ENCODE data around the gene GALNT18.

Gene GALNT18

DNA sequence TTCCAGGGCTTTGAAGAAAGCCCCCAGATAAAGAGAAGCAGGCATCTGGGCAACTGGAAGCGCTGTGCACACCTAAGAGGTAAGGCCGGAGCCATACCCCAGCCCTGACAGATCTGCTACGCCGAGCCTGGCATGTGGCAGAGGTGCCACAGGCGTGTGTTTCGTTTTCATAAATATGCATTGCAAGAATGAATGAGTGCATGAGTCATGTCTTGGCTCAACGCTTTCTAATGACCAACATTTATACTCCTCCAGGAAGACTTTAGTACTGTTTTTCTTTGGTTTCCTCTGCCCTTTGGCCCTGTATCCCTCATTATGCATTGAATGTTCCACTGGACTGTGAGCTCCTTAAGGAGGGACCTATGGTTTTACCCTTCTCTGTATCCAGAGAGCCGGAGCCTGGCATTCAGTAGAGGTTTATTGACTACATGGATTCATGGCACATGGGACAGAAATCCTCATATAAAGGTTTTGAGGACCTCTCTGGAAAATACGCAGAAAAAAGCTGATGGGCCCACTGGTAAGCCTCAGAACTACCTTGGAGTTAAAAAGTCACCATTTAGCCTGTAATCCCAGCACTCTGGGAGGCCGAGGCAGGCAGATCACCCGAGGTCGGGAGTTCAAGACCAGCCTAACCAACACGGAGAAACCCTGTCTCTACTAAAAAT is 229.9 kb downstream of the GALNT18 start:
- DNase-seq (ENCODE audit: low read depth in 1 of 2, low spot score in 1 of 2) = no peak

DNA sequence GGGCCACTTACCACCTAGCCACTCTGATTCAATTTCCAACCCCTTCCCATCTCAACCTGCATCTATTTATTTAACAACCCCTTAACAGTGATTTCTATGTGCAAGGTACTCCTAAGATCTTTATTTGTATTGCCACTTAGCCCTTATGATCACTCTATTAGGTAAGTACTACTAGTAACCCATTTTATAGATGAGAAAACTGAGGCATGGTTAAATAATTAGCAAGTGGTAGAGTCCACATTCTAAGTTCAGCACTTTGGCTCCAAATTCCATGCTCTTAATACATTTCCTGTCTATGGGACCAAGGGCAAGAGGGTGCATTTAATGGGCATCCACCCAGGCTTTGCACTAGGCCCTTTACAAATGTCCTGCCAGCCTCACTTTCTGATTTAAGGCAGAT is 230.6 kb downstream of the GALNT18 start:
- DNase-seq (ENCODE audit: low read depth in 1 of 2, low spot score in 1 of 2) = no peak

- DNase-seq (ENCODE audit: low read depth in 1 of 2, low spot score in 1 of 2) = no peak
These were observed 231.6 kb downstream of the GALNT18 start for GRCh38 chr11:11390068-11390771.

GRCh38 chr11:11389238-11389637 is 232.6 kb downstream of the GALNT18 start:
- no peak for DNase-seq (ENCODE audit: low read depth in 1 of 2, low spot score in 1 of 2)

GRCh38 chr11:11387622-11388305 is 234.0 kb downstream of the GALNT18 start:
- DNase-seq (ENCODE audit: low read depth in 1 of 2, low spot score in 1 of 2) = no peak

- DNase-seq (ENCODE audit: low read depth in 1 of 2, low spot score in 1 of 2) = no peak
These were observed 234.6 kb downstream of the GALNT18 start for GRCh38 chr11:11387207-11387606.

DNA sequence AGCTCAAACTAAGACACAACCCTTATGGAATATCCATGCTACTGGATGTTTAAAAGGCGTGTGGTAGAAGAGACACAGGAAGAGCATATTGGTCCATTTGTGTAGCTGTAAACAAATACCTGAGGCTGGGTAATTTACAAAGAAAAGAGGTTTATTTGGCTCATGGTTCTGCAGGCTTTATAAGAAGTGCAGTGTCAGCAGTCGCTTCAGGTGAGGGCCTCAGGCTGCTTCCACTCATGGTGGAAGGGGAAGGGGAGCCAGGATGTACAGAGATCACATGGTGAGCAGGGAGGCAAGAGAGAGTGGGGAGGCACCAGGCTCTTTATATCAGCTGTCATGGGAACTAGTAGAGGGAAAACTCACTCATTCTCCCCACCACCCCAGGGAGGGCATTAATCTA is 237.0 kb downstream of the GALNT18 start:
- no peak for DNase-seq (ENCODE audit: low read depth in 1 of 2, low spot score in 1 of 2)

- DNase-seq (ENCODE audit: low read depth in 1 of 2, low spot score in 1 of 2) = no peak
These were observed 237.8 kb downstream of the GALNT18 start for GRCh38 chr11:11383995-11384394.

- DNase-seq (ENCODE audit: low read depth in 1 of 2, low spot score in 1 of 2) = no peak
These were observed 238.8 kb downstream of the GALNT18 start for GRCh38 chr11:11382858-11383532.

DNA sequence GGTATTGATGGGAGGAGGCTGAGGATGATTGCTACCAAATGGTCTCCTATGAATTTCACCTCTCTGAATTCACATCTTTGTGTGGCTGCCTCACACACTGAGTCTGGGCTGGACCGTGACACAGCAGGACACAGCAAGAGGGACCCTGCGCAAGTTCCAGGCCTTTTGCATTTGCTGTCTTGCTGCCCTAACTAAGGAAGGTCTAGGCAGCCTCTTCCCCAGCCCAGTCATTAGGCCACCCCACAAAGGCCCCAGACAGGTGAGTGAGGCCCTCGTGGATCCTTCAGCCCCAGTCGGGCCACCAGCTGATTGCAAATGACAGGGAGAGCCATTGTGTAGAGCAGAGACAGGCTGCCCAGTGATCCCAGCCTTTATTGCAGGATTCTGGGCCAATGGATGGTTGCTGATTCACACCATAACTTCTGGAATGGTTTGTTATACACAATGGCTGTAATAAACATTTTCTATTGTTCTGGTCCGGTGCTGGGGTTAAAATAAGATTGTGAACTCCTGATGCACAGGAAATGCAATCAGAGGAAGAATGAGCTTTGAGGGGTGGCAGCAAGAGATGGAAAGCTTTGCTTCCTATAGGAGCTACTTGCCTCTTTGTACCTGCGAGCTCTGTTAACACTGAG is 240.2 kb downstream of the GALNT18 start:
- DNase-seq (ENCODE audit: low read depth in 1 of 2, low spot score in 1 of 2) = no peak

DNA sequence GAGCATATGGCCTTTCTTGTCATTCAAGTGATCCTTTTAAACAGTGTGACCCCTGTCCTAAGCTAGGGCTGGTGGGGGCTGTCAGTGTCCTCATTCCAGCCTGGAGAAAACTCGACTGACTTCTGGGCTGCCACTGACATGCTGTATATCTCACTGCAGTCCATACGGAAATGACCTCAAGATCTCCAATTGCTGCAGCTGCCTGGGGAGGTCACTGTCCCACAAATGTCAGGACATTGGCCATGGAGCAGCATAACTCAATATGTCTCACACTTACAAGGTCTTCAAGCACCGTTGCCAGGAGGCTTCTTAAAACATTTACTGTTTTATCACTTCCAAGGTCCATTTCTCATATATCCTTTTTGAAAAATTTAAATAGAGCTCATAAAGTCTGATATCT is 240.9 kb downstream of the GALNT18 start:
- DNase-seq (ENCODE audit: low read depth in 1 of 2, low spot score in 1 of 2) = no peak

DNA sequence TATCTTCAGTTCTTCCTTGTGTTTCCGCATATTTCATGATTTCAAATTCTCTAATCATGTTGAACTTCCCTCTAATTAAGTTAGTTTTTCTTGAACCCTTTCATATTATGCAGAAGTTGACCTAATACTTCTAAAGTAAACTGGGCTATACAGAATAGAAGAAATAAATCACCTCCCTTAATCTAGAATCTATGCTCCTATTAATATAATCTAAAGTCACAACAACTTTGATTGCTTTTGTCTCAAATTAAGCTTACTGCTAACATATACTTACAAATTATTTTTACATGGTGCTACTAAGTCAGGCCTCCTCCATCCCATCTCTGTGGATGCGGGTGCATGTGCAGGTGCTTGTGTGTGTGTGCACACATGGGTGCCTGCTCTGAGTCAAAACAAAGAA is 241.5 kb downstream of the GALNT18 start:
- DNase-seq (ENCODE audit: low read depth in 1 of 2, low spot score in 1 of 2) = no peak

DNA sequence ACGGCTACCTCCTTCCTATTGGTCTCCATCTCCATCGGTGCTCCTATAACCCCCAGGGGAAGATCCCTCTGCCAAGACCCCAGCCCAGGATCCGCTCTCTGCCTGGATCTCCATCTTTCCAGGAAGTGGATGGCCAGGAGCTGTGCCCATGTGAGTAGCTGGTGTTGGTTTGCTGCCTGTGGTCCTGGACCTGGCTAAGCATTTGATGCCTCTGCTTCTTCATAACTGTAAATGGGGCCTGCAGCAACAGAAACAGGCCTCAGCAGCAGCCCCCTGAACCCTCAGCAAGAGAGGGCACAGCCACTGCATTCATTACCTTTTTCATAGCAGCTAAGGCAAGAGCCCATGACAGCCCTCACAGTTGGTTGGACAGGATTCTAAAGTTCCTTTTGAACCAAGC is 242.1 kb downstream of the GALNT18 start:
- DNase-seq (ENCODE audit: low read depth in 1 of 2, low spot score in 1 of 2) = no peak

GRCh38 chr11:11378184-11378940 is 243.4 kb downstream of the GALNT18 start:
- DNase-seq (ENCODE audit: low read depth in 1 of 2, low spot score in 1 of 2) = no peak

- no peak for DNase-seq (ENCODE audit: low read depth in 1 of 2, low spot score in 1 of 2)
These were observed 247.3 kb downstream of the GALNT18 start for GRCh38 chr11:11374358-11375148.

DNA sequence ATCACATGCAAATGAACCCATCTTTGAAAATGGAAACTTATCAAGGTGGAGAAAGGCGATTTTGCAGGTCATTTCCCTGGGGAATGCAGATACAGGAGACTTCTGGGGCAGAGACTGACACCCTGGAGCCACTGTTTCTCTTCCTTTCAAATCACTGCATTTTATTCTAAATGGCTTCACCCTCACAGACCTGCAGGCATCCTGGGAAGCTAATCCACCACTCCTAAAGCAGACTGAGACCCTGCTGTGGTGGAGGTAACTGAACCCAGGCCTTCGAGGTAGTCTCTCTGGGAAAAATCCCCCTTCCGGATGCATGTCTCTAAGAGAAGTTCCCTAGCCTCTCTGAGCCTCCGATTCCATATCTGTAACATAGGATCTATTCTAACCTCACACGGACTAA is 247.9 kb downstream of the GALNT18 start:
- DNase-seq (ENCODE audit: low read depth in 1 of 2, low spot score in 1 of 2) = no peak

DNA sequence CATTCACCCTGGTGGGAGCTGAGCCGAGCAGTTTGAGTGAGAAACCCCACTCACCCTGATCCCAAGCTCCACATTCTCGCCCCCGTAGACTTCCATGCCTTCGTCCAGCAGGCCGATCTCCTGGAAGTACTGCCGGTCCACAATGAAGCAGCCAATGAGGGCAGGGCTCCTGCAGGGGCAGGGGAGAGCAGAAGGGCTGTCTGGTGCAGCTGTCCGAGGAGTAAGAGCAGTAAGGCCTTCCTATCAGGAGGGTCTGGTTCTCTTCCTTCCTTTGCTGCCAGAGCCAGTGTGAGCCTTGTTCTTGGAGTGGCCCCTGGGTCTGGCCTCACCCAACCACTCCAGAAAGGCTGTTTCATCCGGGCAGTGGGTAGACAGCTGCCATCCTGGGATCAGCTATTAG is 249.3 kb downstream of the GALNT18 start:
- DNase-seq (ENCODE audit: low read depth in 1 of 2, low spot score in 1 of 2) = no peak

DNA sequence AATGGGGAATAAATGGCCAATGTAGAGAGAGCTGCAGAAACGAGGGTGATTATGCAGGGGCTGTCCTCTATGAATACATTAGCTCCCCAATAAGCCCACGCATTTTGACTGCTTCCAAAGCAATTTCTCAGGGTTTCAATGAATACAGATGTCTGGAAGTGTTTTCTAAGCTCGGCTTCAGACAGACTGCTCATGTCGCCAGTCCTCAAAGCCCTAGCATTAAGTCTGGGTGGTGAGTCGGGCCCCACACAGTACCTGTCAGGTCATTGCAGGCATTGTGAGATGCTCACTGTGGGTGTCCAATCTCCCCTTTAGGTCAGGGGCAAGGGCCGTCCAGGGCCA is 250.9 kb downstream of the GALNT18 start:
- DNase-seq (ENCODE audit: low read depth in 1 of 2, low spot score in 1 of 2) = no peak

DNA sequence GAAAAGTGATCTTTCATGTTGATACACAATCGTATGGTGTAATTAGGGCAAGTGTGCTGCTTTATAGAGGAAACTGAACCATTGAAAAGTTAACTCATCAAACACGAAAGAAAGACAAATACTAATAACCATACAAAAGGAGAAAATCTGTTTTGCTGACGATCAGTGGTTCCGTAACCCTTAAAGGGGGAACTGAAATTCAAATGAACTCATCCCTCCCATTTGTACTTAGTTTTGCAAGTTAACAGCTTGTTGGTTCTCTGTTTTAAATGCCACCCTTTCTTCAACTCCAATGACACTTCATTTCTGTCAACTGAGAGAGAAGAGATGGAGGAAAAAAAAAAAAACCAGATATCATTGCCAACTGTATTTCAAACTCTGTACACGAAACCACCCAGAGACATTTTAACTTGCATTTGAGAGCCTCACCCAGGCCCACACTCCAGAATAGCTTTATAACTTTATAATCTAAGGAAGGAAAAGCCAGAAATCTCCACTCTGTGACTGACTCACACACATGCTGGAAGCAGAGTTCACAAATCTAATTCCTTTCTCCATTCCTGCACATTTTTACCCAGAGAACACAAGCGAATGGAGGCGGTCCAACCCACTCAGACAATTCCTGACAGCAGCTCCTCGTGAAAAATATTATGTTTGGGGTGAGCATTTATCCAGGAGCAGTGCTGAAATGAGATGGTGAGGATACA is 251.4 kb downstream of the GALNT18 start:
- DNase-seq (ENCODE audit: low read depth in 1 of 2, low spot score in 1 of 2) = no peak

Data from activated CD4-positive, alpha-beta T cell treated with anti-CD3 and anti-CD28 coated beads, Interleukin-2, amount 50 U/mL, for 24 hours (primary cell).